H9 (cell line): ENCODE measurements around the gene GAREM1. TPM values are rescaled to one million over a fixed set of nuclear protein-coding genes. Genes with fewer than 3 reads are reported as not detected.

Source experiments
- DNase-seq: peaks from one replicate; pipeline ENCODE4 v3.0.0-alpha.2; 2017
- H2AFZ ChIP-seq: one replicate; pipeline ENCODE4 v1.6.1; 2013; ENCODE audit warnings: mild to moderate bottlenecking, low read length, control low read depth, moderate library complexity
- H2AK5ac ChIP-seq: 2 replicates; pipeline ENCODE4 v1.6.1; 2013; ENCODE audit warnings: low read length, control low read depth, mixed read lengths; ENCODE audit not compliant: insufficient read length
- H2BK120ac ChIP-seq: one replicate; pipeline ENCODE4 v1.6.1; 2013; ENCODE audit warnings: low read depth, mild to moderate bottlenecking, low read length, control low read depth, inconsistent platforms; ENCODE audit not compliant: poor library complexity, severe bottlenecking
- H2BK12ac ChIP-seq: 2 replicates; pipeline ENCODE4 v1.6.1; 2013; ENCODE audit warnings: low read length, control low read depth, mixed read lengths, low read depth; ENCODE audit not compliant: insufficient read length
- H2BK15ac ChIP-seq: 2 replicates; pipeline ENCODE4 v1.6.1; 2013; ENCODE audit warnings: low read depth, low read length, control low read depth
- H2BK20ac ChIP-seq: one replicate; pipeline ENCODE4 v1.6.1; 2013; ENCODE audit warnings: low read depth, mild to moderate bottlenecking, low read length, control low read depth, inconsistent platforms; ENCODE audit not compliant: poor library complexity, severe bottlenecking
- H2BK5ac ChIP-seq: 2 replicates; pipeline ENCODE4 v1.6.1; 2013; ENCODE audit warnings: low read length, control low read depth, mixed read lengths; ENCODE audit not compliant: insufficient read length
- H3K14ac ChIP-seq: 2 replicates; pipeline ENCODE4 v1.6.1; 2013; ENCODE audit warnings: low read length, control low read depth; ENCODE audit not compliant: insufficient read depth
- H3K18ac ChIP-seq: 2 replicates; pipeline ENCODE4 v1.6.1; 2013; ENCODE audit warnings: low read depth, mild to moderate bottlenecking, mixed read lengths, low read length, control low read depth; ENCODE audit not compliant: insufficient read length
- H3K23ac ChIP-seq: 2 replicates; pipeline ENCODE4 v1.6.1; 2013; ENCODE audit warnings: low read length, control low read depth, mixed read lengths, low read depth; ENCODE audit not compliant: insufficient read length
- H3K23me2 ChIP-seq: 2 replicates; pipeline ENCODE4 v1.6.1; 2013; ENCODE audit warnings: low read depth, mild to moderate bottlenecking, mixed read lengths, low read length, control low read depth; ENCODE audit not compliant: insufficient read length, poor library complexity, severe bottlenecking
- H3K27ac ChIP-seq: 2 replicates; pipeline ENCODE4 v1.5.1; 2013; ENCODE audit warnings: low read length, control low read depth, mixed read lengths, low read depth; ENCODE audit not compliant: insufficient read length
- H3K27me3 ChIP-seq: 2 replicates; pipeline ENCODE4 v1.6.1; 2013; ENCODE audit warnings: low read length, control low read depth, inconsistent platforms; ENCODE audit not compliant: insufficient read depth
- H3K4ac ChIP-seq: 2 replicates; pipeline ENCODE4 v1.6.1; 2013; ENCODE audit warnings: low read depth, mild to moderate bottlenecking, control low read depth, inconsistent platforms, low read length, moderate library complexity
- H3K4me1 ChIP-seq: 2 replicates; pipeline ENCODE4 v1.6.1; 2013; ENCODE audit warnings: low read length, control low read depth, inconsistent platforms; ENCODE audit not compliant: insufficient read depth
- H3K4me2 ChIP-seq: 2 replicates; pipeline ENCODE4 v1.6.1; 2013; ENCODE audit warnings: low read length, control low read depth, mixed read lengths; ENCODE audit not compliant: insufficient read length, insufficient read depth
- H3K56ac ChIP-seq: 2 replicates; pipeline ENCODE4 v1.6.1; 2013; ENCODE audit warnings: low read depth, mild to moderate bottlenecking, mixed read lengths, low read length, control low read depth; ENCODE audit not compliant: insufficient read length
- H3K79me1 ChIP-seq: 2 replicates; pipeline ENCODE4 v1.6.1; 2013; ENCODE audit warnings: low read depth, mild to moderate bottlenecking, moderate library complexity, low read length, control low read depth, inconsistent platforms; ENCODE audit not compliant: insufficient read depth, poor library complexity, severe bottlenecking
- H3K79me2 ChIP-seq: 2 replicates; pipeline ENCODE4 v1.6.1; 2013; ENCODE audit warnings: low read length, control low read depth, inconsistent platforms; ENCODE audit not compliant: insufficient read depth
- H3K9ac ChIP-seq: 2 replicates; pipeline ENCODE4 v1.6.1; 2013; ENCODE audit warnings: low read length, control low read depth, mixed read lengths; ENCODE audit not compliant: insufficient read length; ENCODE audit errors: extremely low read depth
- H3K9me3 ChIP-seq: one replicate; pipeline ENCODE4 v1.6.1; 2013; ENCODE audit warnings: low read depth, low read length, inconsistent platforms; ENCODE audit not compliant: control insufficient read depth
- H3T11ph ChIP-seq: one replicate; pipeline ENCODE4 v1.6.1; 2013; ENCODE audit warnings: mild to moderate bottlenecking, low read length, control low read depth, inconsistent platforms
- H4K20me1 ChIP-seq: one replicate; pipeline ENCODE4 v1.6.1; 2013; ENCODE audit not compliant: control insufficient read depth, insufficient read length, insufficient read depth
- H4K5ac ChIP-seq: 2 replicates; pipeline ENCODE4 v1.6.1; 2013; ENCODE audit warnings: low read depth, mild to moderate bottlenecking, mixed read lengths, low read length, control low read depth; ENCODE audit not compliant: insufficient read length
- H4K8ac ChIP-seq: replicated peaks from 2 replicates; pipeline ENCODE4 v1.6.1; 2013; ENCODE audit warnings: low read length, control low read depth, mixed read lengths, low read depth; ENCODE audit not compliant: insufficient read length
- H4K91ac ChIP-seq: 2 replicates; pipeline ENCODE4 v1.6.1; 2013; ENCODE audit warnings: low read depth, mild to moderate bottlenecking, moderate library complexity, mixed read lengths, low read length, control low read depth; ENCODE audit not compliant: insufficient read length
- H3K27ac Mint-ChIP-seq, 3 experiments: 2 replicates in 2 of 3; 3 replicates in 1 of 3; pipeline ENCODE4 v1.8.0; 2020 to 2021; ENCODE audit warnings: mixed read lengths in 3 of 3, mild to moderate bottlenecking in 1 of 3, moderate library complexity in 1 of 3
- H3K27me3 Mint-ChIP-seq: 2 replicates; pipeline ENCODE4 v1.8.0; 2021; ENCODE audit warnings: low read depth, mild to moderate bottlenecking, moderate library complexity, mixed read lengths
- H3K36me3 Mint-ChIP-seq, 3 experiments: 2 replicates in 2 of 3; 3 replicates in 1 of 3; pipeline ENCODE4 v1.8.0; 2020 to 2021; ENCODE audit warnings: low read depth in 3 of 3, mixed read lengths in 3 of 3; ENCODE audit not compliant: insufficient read depth in 1 of 3
- H3K4me1 Mint-ChIP-seq, 2 experiments: 2 replicates each; pipeline ENCODE4 v1.8.0; 2020; ENCODE audit warnings: mixed read lengths in 2 of 2
- H3K4me3 Mint-ChIP-seq, 2 experiments: 2 replicates in 1 of 2; 3 replicates in 1 of 2; pipeline ENCODE4 v1.8.0; 2020 to 2021; ENCODE audit warnings: mild to moderate bottlenecking in 2 of 2, mixed read lengths in 2 of 2, moderate library complexity in 1 of 2
- H3K9me3 Mint-ChIP-seq, 2 experiments: 2 replicates in 1 of 2; 3 replicates in 1 of 2; pipeline ENCODE4 v1.8.0; 2020; ENCODE audit warnings: mild to moderate bottlenecking in 2 of 2, mixed read lengths in 2 of 2, moderate library complexity in 1 of 2
- WGBS: extraction: QIAGEN DNeasy Blood & Tissue Kit; methylation state at CpG from one replicate; pipeline ENCODE4 v1.1.7; 2013; ENCODE audit warnings: missing lambda C conversion rate, low lambda C conversion rate, mixed read lengths; ENCODE audit not compliant: insufficient read length; ENCODE audit errors: extremely low coverage; 5-methylcytosine and 5-hydroxymethylcytosine counted together
- total RNA-seq: library from RNA; stranded (reverse); gene quantifications from 2 replicates; pipeline ENCODE4 v1.2.1, GENCODE V29; 2021
- TF ChIP-seq, protein P1 (sequence below): fragments of 200-600 bp; sonication (generic); conservative IDR thresholded peaks from 3 replicates; pipeline ENCODE4 v1.8.0; 2021; ENCODE audit warnings: antibody characterized with exemption, mild to moderate bottlenecking

Gene GAREM1
- total RNA-seq, 1 experiment from 2014 or later: 4.4 TPM

DNA sequence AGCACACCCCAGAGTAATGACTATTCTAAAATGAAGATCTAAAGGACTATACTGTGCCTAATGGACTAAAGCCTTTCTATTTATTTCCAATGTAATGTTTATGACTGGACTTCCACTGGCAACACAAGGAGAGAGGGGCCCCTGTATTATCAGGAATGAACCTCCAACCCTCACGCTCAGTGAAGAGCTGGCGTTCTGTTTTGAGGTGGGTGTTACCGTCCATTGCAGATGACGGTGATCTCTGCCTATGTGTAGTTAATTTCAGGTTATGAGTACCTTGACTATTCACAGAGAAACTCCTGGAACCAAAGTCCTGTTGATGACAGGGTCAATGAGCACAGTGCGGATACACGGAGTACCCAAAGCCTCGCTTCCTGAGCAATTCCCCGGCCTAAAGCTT lies 195.5 kb downstream of the GAREM1 start:
- Histone ChIP-seq H3K14ac (no peak overlapping the region), H2AFZ (no peak overlapping the region), H4K8ac (no peak overlapping the region), H3K4me1 (no peaks in the 10 kb centered on the region), H2BK20ac (no peak overlapping the region), H4K20me1 (no peaks in the 10 kb centered on the region), H3K9me3 (no peaks in the 10 kb centered on the region), H3K56ac (no peak overlapping the region), H2BK120ac (no peak overlapping the region), H4K5ac (no peak overlapping the region), H3K23ac (no peak overlapping the region), H3K27me3 (no peaks in the 10 kb centered on the region), H3K79me2 (no peaks in the 10 kb centered on the region), H3T11ph (no peak overlapping the region), H3K27ac (no peak overlapping the region), H2BK12ac (no peak overlapping the region), H3K9ac (no peak overlapping the region), H3K4me2 (no peak overlapping the region), H3K79me1 (no peaks in the 10 kb centered on the region), H2AK5ac (no peak overlapping the region), H2BK15ac (no peak overlapping the region), H3K18ac (no peak overlapping the region), H2BK5ac (no peak overlapping the region), H3K4ac (no peak overlapping the region), H4K91ac (no peak overlapping the region), H3K23me2 (no peaks in the 10 kb centered on the region)
- Mint-ChIP-seq H3K9me3 (peaks cover 2 to 7% of the 10 kb centered on the region in 2 experiments; a peak in 3 of 5 replicates), H3K27me3 (no peaks in the 10 kb centered on the region), H3K4me3 (no peak overlapping the region), H3K36me3 (peaks cover 0 to 9% (median 1%) of the 10 kb centered on the region in 3 experiments; a peak in 5 of 7 replicates), H3K4me1 (peaks cover 13 to 14% of the 10 kb centered on the region in 2 experiments), H3K27ac (no peak overlapping the region)
- DNase-seq: no peak
- no CpG with 5 or more reads among the region's 8 CpGs for WGBS
- TF ChIP-seq, protein P1, sequence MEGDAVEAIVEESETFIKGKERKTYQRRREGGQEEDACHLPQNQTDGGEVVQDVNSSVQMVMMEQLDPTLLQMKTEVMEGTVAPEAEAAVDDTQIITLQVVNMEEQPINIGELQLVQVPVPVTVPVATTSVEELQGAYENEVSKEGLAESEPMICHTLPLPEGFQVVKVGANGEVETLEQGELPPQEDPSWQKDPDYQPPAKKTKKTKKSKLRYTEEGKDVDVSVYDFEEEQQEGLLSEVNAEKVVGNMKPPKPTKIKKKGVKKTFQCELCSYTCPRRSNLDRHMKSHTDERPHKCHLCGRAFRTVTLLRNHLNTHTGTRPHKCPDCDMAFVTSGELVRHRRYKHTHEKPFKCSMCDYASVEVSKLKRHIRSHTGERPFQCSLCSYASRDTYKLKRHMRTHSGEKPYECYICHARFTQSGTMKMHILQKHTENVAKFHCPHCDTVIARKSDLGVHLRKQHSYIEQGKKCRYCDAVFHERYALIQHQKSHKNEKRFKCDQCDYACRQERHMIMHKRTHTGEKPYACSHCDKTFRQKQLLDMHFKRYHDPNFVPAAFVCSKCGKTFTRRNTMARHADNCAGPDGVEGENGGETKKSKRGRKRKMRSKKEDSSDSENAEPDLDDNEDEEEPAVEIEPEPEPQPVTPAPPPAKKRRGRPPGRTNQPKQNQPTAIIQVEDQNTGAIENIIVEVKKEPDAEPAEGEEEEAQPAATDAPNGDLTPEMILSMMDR: no peak
